Adrenal gland (tissue), 12 donors: ENCODE results near the gene MAGEB1. TPM values are rescaled to one million over a fixed set of nuclear protein-coding genes. Genes with fewer than 3 reads are reported as not detected.

Source experiments
- DNase-seq, 7 donors: peaks; one replicate each; pipeline ENCODE4 v3.0.0-alpha.2; 2019 to 2020
- H3K27ac ChIP-seq, 5 donors: fragments of 200-600 bp; sonication (generic) in 4 of 5; 1 replicate in 3 of 5; 2 replicates in 2 of 5; pipeline versions ENCODE4 v1.5.1 to v1.8.0; 2016 to 2020; ENCODE audit warnings: mild to moderate bottlenecking in 1 of 5
- H3K27me3 ChIP-seq: fragments of 200-600 bp; 2 replicates; pipeline ENCODE4 v1.8.0; 2021
- H3K36me3 ChIP-seq, 2 donors: fragments of 200-600 bp; replicated peaks in 1 of 2; 1 replicate in 1 of 2; 2 replicates in 1 of 2; pipeline versions ENCODE4 v1.5.1 to v1.8.0; 2018 to 2022
- H3K4me1 ChIP-seq, 2 donors: fragments of 200-600 bp; replicated peaks in 1 of 2; 1 replicate in 1 of 2; 2 replicates in 1 of 2; pipeline versions ENCODE4 v1.5.1 to v1.8.0; 2018 to 2021
- H3K4me3 ChIP-seq, 4 donors: fragments of 200-600 bp; sonication (generic) in 3 of 4; one replicate each; pipeline ENCODE4 v1.5.1; 2016 to 2018
- H3K9me3 ChIP-seq, 3 donors: fragments of 200-600 bp; sonication (generic) in 1 of 3; replicated peaks in 1 of 3; 1 replicate in 2 of 3; 2 replicates in 1 of 3; pipeline versions ENCODE4 v1.5.1 to v1.8.0; 2016 to 2021
- POLR2A ChIP-seq, 2 donors: fragments of 450-650 bp; IDR thresholded peaks; one replicate each; pipeline ENCODE4 v1.6.1; 2017; ENCODE audit warnings: antibody characterized with exemption in 2 of 2, mild to moderate bottlenecking in 2 of 2, moderate library complexity in 1 of 2
- WGBS, 4 donors: extraction: QIAGEN DNeasy Blood & Tissue Kit in 2 of 4; methylation state at CpG; one replicate each; pipeline versions ENCODE4 v1.1.5 to v1.1.7; 2013 to 2017; 5-methylcytosine and 5-hydroxymethylcytosine counted together
- intact Hi-C, 2 donors: fragments of 100-400 bp; cut with DNase I; formaldehyde crosslinking; loops; one replicate each; pipeline versions ENCODE4 v1.14.1 to v1.15.0; 2022 to 2023
- polyA plus RNA-seq, 3 donors: library from polyadenylated mRNA; stranded (reverse); fragments of 200-250 nt in 2 of 3; fragments of 350-450 nt in 1 of 3; fragmentation: Illumina TruSeq in 1 of 3; extraction: RNeasy Lipid Tissue Mini Kit (QIAGEN cat#74804) in 1 of 3; gene quantifications; one replicate each; pipeline ENCODE4 v1.2.3, GENCODE V29; 2013 to 2014
- total RNA-seq, 9 donors: library from RNA; depleted of rRNA in 4 of 9; stranded (reverse); fragments of >200 nt in 4 of 9; fragments of 120-200 nt in 1 of 9; fragmentation: NEBNext Ultra II Directional in 1 of 9; extraction: Animal tissue kit (Norgen Biotek cat#: 25700) in 1 of 9; gene quantifications; one replicate each; pipeline versions ENCODE4 v1.1.0 to v1.2.4, GENCODE V29; 2013 to 2023
- TF ChIP-seq, protein P1 (sequence below), 6 experiments: fragments of 450-650 bp in 4 of 6; fragments of 200-600 bp in 2 of 6; sonication (generic) in 1 of 6; IDR thresholded peaks; 1 replicate in 5 of 6; 2 replicates in 1 of 6; pipeline versions ENCODE4 v1.5.1 to v1.8.0; 2016 to 2021; ENCODE audit warnings: antibody characterized with exemption in 6 of 6, mild to moderate bottlenecking in 2 of 6, moderate library complexity in 1 of 6
- donor health status: healthy with polysubstance abuse.
- donor health status: Bipolar disorder and iron deficiency.
- donor health status: DM: yes; HTN: yes; CAD: no.
- donor health status: DM: no; HTN: no; CAD: no.
- donor health status: DM: no; HTN: no; CAD: no.
- donor health status: DM: yes; HTN: yes; CAD: no.

MAGEB1 gene
- total and polyA plus RNA-seq, 12 donors: not detected

DNA sequence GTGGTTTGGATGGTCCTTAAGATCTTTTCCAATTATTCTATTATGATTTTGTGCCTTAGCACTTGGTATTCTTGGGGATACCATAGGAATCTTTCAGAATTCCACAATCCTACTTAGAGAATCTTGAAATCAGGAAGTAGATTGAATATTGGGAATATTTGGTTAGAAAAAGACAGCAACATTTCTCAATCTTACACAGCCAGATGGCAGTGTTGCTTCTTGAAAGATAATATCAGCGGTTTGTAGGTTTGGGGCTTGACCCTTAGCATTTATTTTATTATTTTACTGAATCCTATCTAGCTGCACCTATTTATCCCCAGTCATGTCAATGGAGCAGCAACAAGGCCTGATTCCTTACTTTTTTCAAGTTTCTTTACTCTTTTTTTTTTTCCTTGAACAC, 28.6 kb downstream of the MAGEB1 start:
- TF ChIP-seq, protein P1, sequence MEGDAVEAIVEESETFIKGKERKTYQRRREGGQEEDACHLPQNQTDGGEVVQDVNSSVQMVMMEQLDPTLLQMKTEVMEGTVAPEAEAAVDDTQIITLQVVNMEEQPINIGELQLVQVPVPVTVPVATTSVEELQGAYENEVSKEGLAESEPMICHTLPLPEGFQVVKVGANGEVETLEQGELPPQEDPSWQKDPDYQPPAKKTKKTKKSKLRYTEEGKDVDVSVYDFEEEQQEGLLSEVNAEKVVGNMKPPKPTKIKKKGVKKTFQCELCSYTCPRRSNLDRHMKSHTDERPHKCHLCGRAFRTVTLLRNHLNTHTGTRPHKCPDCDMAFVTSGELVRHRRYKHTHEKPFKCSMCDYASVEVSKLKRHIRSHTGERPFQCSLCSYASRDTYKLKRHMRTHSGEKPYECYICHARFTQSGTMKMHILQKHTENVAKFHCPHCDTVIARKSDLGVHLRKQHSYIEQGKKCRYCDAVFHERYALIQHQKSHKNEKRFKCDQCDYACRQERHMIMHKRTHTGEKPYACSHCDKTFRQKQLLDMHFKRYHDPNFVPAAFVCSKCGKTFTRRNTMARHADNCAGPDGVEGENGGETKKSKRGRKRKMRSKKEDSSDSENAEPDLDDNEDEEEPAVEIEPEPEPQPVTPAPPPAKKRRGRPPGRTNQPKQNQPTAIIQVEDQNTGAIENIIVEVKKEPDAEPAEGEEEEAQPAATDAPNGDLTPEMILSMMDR (IDR thresholded peaks at IDR 0.05): peak in 5 of 6 experiments; percentile 48 to 59 (median 53)
- no peak for TF ChIP-seq POLR2A (IDR thresholded peaks at IDR 0.05)
- intact Hi-C loops: no loop called here
- H3K27ac ChIP-seq: no peak overlapping the region
- H3K4me1 ChIP-seq: no peaks in the 10 kb centered on the region
- H3K36me3 ChIP-seq: no peaks in the 10 kb centered on the region
- peak in 1 of 7 donors; percentile 3 for DNase-seq
- 0 to 14% (median 6%) methylated on average over 1 of the region's 1 CpG for WGBS, 4 donors
- H3K4me3 ChIP-seq: no peak overlapping the region
- H3K9me3 ChIP-seq: no peaks in the 10 kb centered on the region
- no peaks in the 10 kb centered on the region for H3K27me3 ChIP-seq

DNA sequence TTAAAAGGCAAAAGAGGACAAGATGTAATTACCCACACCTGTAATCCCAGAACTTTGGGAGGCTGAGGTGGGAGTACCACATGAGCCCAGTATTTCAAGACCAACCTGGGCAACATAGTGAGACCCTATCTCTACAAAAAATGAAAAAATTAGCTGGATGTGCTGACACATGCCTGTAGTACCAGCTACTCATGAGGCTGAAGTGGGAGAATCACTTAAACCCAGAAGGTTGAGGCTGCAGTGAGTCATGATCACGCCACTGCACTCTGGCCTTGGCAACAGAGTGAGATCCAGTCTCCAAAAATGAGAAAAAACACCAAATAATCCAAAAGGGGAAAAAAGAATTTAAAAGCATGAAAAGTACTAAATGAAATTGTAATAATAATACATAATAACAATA, 31.4 kb downstream of the MAGEB1 start:
- 35 to 44% (median 36%) methylated on average over 1 of the region's 1 CpG for WGBS, 4 donors
- intact Hi-C loops: no loop called here
- peak; percentile 51 to 78 (median 62) for DNase-seq
- Histone ChIP-seq H3K9me3 (no peaks in the 10 kb centered on the region), H3K36me3 (no peaks in the 10 kb centered on the region), H3K4me3 (no peak overlapping the region), H3K27ac (peak overlapping the region in 1 of 5 donors; percentile 6), H3K4me1 (no peaks in the 10 kb centered on the region), H3K27me3 (no peaks in the 10 kb centered on the region)
- TF ChIP-seq, protein P1 (IDR thresholded peaks at IDR 0.05): no peak
- peak in 1 of 2 donors; percentile 51 for TF ChIP-seq POLR2A (IDR thresholded peaks at IDR 0.05)

DNA sequence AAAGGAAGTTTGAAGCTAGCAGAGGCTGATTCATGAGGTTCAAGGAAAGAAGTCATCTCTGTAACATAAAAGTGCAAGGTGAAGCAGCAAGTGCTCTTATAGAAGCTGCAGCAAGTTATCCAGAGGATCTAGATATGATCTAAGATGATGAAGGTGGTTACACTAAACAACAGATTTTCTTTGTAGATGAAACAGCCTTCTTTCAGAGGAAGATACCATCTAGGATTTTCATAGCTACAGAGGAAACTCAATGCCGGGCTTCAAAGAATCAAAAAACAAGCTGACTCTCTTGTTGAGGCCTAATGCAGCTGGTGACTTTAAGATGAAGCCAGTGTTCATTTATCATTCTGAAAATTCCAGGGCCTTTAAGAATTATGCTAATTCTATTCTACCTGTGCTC, 33.5 kb downstream of the MAGEB1 start:
- intact Hi-C loops: no loop called here
- no peak for TF ChIP-seq POLR2A (IDR thresholded peaks at IDR 0.05)
- TF ChIP-seq, protein P1 (IDR thresholded peaks at IDR 0.05): no peak
- Histone ChIP-seq H3K4me1 (peaks cover 7% of the 10 kb centered on the region in 2 donors), H3K36me3 (no peaks in the 10 kb centered on the region), H3K27me3 (no peaks in the 10 kb centered on the region), H3K9me3 (no peaks in the 10 kb centered on the region), H3K4me3 (no peak overlapping the region), H3K27ac (no peak overlapping the region)
- 65 to 92% (median 79%) methylated on average over 1 of the region's 1 CpG for WGBS, 4 donors
- DNase-seq: no peak

DNA sequence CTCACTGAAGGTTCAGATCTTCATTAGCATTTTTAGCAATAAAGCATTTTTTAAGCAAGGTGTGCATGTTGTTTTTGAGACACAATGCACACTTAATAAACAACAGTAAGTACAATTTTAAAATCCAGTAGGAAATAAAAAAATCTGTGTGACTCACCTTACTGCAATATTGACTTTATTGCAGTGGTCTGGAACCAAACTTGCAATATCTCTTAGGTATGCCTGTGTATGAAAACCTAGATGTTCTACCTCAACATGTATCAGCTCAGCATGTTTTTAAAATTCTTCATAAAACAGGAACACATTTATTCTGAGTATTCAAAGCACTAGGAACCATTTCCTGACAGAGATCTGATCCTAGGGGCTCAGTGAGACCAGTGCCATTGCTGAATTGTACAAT, 35.6 kb downstream of the MAGEB1 start:
- Histone ChIP-seq H3K9me3 (no peaks in the 10 kb centered on the region), H3K27ac (no peak overlapping the region), H3K4me3 (no peak overlapping the region), H3K27me3 (no peaks in the 10 kb centered on the region), H3K36me3 (no peaks in the 10 kb centered on the region), H3K4me1 (peaks cover 7% of the 10 kb centered on the region in 2 donors)
- TF ChIP-seq, protein P1 (IDR thresholded peaks at IDR 0.05): no peak
- no peak for TF ChIP-seq POLR2A (IDR thresholded peaks at IDR 0.05)
- DNase-seq: no peak
- intact Hi-C loops: no loop called here
